Right renal cortex interstitium (tissue), 3 donors: ENCODE data around the gene SET. TPM values are rescaled to one million over a fixed set of nuclear protein-coding genes. Genes with fewer than 3 reads are reported as not detected.

Experiments
- DNase-seq, 3 donors: peaks; one replicate each; pipeline ENCODE4 v3.0.0-alpha.2; 2013; ENCODE audit warnings: low read depth in 3 of 3, low spot score in 2 of 3
- polyA plus RNA-seq, 3 donors: library from polyadenylated mRNA; unstranded; fragments of 120-200 nt; gene quantifications; one replicate each; pipeline ENCODE4 v1.2.1, GENCODE V29; 2013; ENCODE audit not compliant: insufficient read length in 3 of 3

The SET gene
- polyA plus RNA-seq, 3 donors = 701 to 773 (median 755) TPM

DNA sequence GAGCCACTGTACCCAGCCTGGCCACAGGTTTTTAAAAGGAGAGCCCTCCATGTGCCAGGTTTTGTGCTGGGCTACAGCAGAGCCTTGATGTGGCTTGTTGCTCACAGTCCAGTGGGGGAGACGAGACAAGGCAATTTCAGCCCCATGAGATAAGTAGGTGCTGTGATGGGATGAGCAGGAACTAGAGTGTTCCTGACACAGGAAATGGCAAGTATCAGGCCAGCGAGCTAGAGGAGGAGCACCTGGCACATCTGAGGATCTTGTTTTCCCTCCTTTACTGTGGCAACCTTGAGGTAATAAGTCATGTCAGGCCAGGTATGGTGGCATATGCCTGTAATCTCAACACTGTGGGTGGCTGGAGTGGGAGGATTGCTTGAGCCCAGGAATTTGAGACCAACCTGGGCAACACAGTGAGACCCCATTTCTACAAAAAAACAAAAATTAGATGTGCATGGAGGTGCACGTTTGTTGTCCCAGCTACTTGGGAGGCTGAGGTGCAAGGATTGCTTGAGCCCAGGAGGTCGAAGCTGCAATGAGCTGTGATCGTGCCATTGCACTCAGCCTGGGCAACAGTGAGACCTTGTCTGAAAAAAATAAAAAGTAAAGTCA lies 38.7 kb downstream of the SET start:
- DNase-seq = no peak

DNA sequence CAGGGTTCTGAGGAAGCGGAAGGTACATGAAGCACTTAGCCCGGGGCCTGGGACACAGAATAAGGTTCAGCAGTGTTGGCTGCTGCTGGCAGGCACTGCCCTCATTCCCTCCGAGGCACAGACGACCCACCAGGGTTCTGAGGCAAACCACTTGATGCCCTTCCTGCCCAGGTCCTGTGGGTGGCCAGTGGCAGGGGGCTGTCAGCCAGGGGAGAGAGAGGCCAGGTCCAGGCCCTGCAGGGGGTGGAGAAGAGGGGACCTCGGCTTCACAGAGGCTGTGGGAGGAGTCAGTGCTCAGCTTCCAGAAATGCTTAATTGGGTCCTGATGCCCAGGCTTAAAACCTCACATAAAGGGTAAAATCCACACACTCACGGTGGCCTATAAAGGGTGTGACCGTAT lies 39.3 kb downstream of the SET start:
- DNase-seq = no peak

DNA sequence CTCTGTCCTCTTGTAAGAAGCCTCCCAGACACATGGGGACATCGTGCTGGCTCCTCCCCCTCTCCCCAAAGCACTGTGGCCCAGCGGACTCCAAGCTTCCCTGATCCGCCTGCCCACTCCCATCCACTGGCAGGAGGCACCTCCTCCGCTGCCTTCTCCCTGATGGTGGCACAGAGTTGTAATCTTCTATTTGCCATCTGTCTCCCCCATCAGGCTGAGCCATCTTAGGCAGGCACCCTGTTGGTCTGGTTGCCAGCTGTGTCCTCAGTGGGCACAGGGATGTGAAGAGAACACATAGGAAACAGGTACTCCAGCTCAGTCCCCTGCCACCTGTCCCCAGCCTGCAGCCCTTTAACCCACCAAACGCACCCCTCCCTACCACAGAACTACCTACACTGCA lies 40.3 kb downstream of the SET start:
- no peak for DNase-seq

DNA sequence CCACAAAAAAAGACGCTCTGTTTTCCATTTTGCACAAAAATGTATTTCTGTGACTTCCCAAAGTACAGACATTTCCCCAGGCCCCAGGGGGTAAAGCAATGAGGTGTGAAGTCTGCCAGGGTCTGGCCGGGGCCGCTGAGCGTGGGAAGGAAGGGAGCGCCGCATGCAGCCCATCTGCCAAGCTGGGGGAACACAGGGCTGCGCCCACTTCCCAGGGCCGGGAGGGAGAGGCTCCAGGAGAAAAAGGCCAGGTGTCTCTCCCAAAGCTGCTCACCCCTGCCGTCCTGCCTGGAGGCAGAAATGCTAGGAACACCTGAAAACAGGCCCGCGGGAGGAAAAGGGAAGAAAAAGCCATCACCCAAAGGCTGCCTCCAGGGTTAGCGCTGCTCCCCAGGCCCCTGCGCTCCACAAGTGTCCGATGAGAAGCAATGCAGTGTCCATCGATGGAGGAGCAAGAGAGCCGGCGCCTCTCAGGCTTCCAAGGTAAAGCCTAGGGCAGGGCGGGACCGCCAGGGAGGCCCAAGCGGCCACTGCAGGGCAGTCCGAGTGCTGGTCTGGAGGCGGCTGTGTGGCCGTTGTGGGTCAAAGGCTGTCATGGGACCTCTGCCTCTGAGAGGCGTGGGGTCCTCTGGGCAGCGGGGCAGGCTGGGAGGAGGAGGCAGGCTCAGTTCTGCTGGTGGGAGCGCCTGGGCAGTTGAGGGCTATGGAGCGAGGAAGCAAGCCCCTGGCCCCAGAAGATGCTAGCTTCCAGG lies 40.9 kb downstream of the SET start:
- no peak for DNase-seq

DNA sequence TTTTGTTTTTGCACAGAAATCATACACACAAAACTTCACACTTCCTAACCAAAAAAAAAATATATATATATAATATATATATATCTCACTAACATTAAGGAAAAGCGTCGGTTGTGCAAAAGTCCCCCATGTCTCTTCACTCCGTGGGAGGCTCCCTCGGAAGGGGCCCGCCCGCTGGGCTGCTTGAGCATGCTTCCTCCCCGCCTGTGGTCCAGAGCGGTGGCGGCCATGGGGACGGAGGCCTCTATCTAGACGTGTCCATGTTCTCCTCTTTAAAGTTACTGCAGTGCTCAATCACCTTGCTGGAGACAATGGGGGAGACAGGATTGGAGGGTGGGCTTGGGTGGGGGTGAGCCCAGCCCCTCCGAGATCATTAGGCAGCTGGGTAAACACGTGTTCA lies 42.1 kb downstream of the SET start:
- no peak for DNase-seq

DNA sequence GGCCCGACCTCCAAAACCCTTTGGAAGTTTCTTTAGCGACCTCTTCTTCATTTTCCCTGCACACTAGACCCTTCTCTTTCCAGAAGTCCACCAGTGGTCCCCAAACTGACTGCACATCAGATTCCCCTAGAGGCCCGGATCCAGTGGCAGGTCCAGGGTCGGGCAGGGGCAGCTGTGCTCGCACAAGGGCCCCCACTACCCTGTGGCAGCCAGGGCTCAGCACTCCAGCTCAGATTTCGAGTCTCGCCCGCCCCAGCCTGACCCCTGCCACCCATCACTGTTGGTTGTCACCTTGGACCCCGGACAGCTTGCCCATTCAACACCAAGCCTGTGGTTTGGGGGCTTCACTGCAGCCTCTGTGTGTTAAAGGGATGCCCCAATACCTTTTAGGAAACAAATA lies 42.7 kb downstream of the SET start:
- DNase-seq = no peak

DNA sequence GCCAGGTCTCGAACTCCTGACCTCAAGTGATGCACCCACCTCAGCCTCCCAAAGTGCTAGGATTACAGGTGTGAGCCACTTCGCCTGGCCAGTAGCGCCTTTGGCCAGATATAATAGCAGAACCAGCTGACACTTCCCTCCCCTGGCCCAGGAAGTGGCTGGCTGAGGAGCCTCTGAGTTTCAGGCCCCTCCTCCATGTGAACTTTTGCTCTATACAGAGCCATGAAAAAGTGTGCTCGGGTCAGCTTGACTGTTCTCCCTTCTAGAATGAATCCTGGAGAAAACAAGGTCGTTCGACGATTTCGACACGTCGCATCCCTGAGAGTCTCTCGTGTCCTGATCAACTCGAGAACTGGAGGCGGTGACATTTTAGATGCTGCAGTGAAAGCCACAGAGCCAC lies 43.6 kb downstream of the SET start:
- DNase-seq = no peak

DNA sequence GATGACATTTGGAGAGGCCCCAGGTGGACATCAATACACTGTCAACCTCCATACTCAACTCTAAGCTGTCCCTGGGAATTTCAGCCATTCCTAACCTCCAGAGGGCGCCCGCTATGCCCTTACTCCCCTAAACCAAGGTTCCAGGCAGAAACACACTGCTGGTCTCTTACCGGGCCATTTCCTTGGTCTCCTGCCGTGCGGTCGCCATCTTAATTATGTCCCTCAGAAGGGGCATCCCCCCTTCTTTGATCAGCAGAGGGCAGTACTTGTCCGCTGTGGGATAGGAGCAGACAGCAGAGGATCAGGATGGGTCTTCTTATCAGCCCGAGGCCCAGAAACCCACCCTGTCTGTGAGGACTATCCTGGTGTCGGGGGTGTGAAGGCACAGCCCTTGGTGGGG lies 44.2 kb downstream of the SET start:
- peak; percentile 52 to 62 (median 58) for DNase-seq

DNA sequence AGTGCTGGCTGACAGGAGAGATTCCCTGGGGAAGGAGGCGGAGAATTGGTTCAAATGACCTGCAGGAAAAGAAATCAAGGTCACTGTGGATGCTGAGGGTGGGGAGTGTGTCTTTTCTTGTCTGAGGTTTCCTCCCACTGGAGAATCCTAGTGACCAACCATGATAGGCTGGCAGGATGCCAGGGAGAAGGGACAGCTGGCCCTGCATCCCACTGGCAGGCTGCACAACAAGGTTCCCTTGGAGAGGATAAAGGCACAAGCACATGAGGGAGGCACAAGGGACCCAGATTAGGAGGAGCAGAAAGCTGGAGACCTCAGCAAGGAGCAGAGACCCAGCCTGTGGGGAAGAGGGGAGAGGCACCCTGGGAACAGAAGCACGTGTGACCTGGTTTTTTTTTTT lies 46.4 kb downstream of the SET start:
- no peak for DNase-seq

DNA sequence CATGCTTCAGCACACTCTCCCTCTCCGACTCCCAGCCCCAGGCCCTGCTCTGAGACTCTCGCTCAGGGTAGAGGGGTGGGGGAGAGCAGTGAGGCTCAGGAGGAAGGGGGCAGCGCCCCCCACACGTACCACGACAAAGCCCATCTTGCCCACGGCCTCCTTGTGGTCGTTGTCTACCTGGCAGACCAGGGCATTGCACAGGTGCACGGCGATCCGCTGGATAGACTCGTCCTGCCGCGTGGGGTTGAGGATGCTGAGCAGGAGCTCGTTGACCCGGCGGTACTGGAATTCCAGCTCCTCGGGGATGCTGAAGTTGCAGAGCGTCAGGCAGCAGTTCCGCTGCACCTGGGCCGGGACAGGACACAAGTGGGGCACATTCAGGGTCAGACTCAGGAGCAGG lies 53.4 kb downstream of the SET start:
- no peak for DNase-seq

DNA sequence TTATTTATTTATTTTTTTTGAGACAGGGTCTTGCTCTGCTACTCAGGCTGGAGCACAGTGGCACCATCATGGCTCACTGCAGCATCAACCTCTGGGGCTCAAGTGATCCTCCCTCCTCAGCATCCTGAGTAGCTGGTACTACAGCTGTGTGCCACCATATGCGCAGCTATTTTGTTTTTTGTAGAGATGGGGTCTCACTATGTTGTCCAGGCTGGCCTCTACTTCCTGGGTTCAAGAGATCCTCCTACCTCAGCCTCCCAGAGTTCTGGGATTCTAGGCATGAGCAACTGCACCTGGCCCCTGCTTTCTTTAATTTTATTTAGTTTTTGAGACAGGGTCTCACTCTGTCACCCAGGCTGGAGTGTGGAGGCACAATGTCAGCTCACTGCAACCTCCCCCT lies 54.4 kb downstream of the SET start:
- no peak for DNase-seq

Other genes with a start within 250 kb of the SET start
- 10 to 100 TPM; 39.6 to 43.7 (median 43.3) TPM for gene ODF2, start 233.2 kb upstream of the SET start, polyA plus RNA-seq
- gene GLE1, start 184.5 kb upstream of the SET start, polyA plus RNA-seq = 10 to 100 TPM; 31.5 to 32.1 (median 31.8) TPM
- gene SPTAN1, start 136.6 kb upstream of the SET start, polyA plus RNA-seq = 100 to 1,000 TPM; 288 to 327 (median 319) TPM
- gene DYNC2I2, start 32.4 kb upstream of the SET start, polyA plus RNA-seq = 10 to 100 TPM; 54.2 to 58.1 (median 57.6) TPM
- gene PKN3, start 13.3 kb downstream of the SET start, polyA plus RNA-seq = 10 to 100 TPM in 1 of 3 donors, 1 to 10 TPM in 2; 8.3 to 10.2 (median 9.3) TPM
- 10 to 100 TPM; 14.4 to 19.5 (median 17.0) TPM for gene ZDHHC12, start 34.9 kb downstream of the SET start, polyA plus RNA-seq
- gene ZER1, start 82.7 kb downstream of the SET start, polyA plus RNA-seq = 10 to 100 TPM; 29.1 to 32.2 (median 30.4) TPM
- 10 to 100 TPM; 35.8 to 37.9 (median 37.9) TPM for gene TBC1D13, start 98.0 kb downstream of the SET start, polyA plus RNA-seq
- 1 to 10 TPM; 6.3 to 9.6 (median 6.7) TPM for gene ENDOG, start 129.3 kb downstream of the SET start, polyA plus RNA-seq
- gene SPOUT1, start 140.6 kb downstream of the SET start, polyA plus RNA-seq = 10 to 100 TPM; 26.1 to 35.1 (median 33.2) TPM
- 10 to 100 TPM; 18.9 to 20.7 (median 19.7) TPM for gene KYAT1, start 192.7 kb downstream of the SET start, polyA plus RNA-seq
- 10 to 100 TPM; 27.2 to 31.1 (median 28.2) TPM for gene LRRC8A, start 192.9 kb downstream of the SET start, polyA plus RNA-seq
- gene PHYHD1, start 231.8 kb downstream of the SET start, polyA plus RNA-seq = 10 to 100 TPM; 52.5 to 57.0 (median 54.4) TPM